Measurements from ENCODE around the gene MOB3C.

DNA sequence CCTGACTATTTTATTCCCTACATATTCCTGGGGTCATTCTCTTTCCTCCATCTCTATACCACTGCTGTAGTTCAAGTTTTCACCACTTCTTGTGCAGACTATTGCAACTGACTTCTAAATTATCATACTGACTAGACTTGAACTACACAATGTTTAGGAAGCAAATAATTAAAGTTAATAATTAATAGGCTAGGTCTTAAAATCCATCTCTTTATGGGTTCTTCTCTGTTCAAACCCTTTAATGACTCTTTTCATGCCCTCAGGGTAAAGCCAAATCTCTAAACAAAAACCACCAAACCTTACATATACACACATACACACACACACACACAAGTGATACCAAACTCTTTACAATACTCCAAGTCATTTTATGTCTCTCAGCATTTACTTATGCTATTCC lies 22.3 kb upstream of the MOB3C start:
- TF ChIP-seq CTCF (IDR thresholded peaks at IDR 0.05) (no peak), EP300 (IDR thresholded peaks at IDR 0.05) (no peak)

Measured in tibial nerve (tissue), 4 donors.